MM.1S (cell line): ENCODE measurements around the gene SH2D1A.

ENCODE experiments used
- DNase-seq: peaks from one replicate; pipeline ENCODE4 v3.0.0-alpha.2; 2015
- H2AFZ ChIP-seq: fragments of 300-600 bp; sonication (generic); 2 replicates; pipeline ENCODE4 v1.6.0; 2016; ENCODE audit warnings: antibody characterized with exemption, low read length
- H3F3A ChIP-seq: fragments of 300-600 bp; sonication (generic); 2 replicates; pipeline ENCODE4 v1.6.1; 2016; ENCODE audit warnings: mild to moderate bottlenecking, antibody characterized with exemption, low read length, moderate library complexity, mixed read lengths; ENCODE audit not compliant: insufficient read depth
- H3K27ac ChIP-seq: fragments of 300-600 bp; sonication (generic); 2 replicates; pipeline ENCODE4 v1.5.1; 2016; ENCODE audit warnings: mild to moderate bottlenecking, low read length
- H3K27me3 ChIP-seq: fragments of 300-600 bp; sonication (generic); replicated peaks from 2 replicates; pipeline ENCODE4 v1.6.0; 2016; ENCODE audit warnings: low read length; ENCODE audit not compliant: insufficient read depth
- H3K36me3 ChIP-seq: fragments of 300-600 bp; sonication (generic); replicated peaks from 2 replicates; pipeline ENCODE4 v1.6.1; 2016; ENCODE audit warnings: mild to moderate bottlenecking, low read length, mixed read lengths; ENCODE audit not compliant: insufficient read depth
- H3K4me1 ChIP-seq: fragments of 300-600 bp; sonication (generic); 2 replicates; pipeline ENCODE4 v1.6.1; 2016; ENCODE audit warnings: low read length, mixed read lengths
- H3K4me2 ChIP-seq: fragments of 300-600 bp; sonication (generic); 2 replicates; pipeline ENCODE4 v1.6.0; 2016; ENCODE audit warnings: low read depth, low read length
- H3K4me3 ChIP-seq: fragments of 300-600 bp; sonication (generic); 2 replicates; pipeline ENCODE4 v1.5.1; 2016; ENCODE audit warnings: low read length, mixed read lengths
- H3K79me2 ChIP-seq: fragments of 300-600 bp; sonication (generic); 2 replicates; pipeline ENCODE4 v1.6.1; 2016; ENCODE audit warnings: mixed run types, low read length, mixed read lengths
- H3K9ac ChIP-seq: fragments of 300-600 bp; sonication (generic); 2 replicates; pipeline ENCODE4 v1.6.1; 2016; ENCODE audit warnings: low read length, mixed read lengths
- H3K9me2 ChIP-seq: fragments of 300-600 bp; sonication (generic); replicated peaks from 2 replicates; pipeline ENCODE4 v1.6.1; 2016; ENCODE audit warnings: mild to moderate bottlenecking, low read length, mixed read lengths; ENCODE audit not compliant: insufficient read depth
- H3K9me3 ChIP-seq: fragments of 300-600 bp; sonication (generic); replicated peaks from 2 replicates; pipeline ENCODE4 v1.6.1; 2016; ENCODE audit warnings: mild to moderate bottlenecking, low read length, mixed read lengths; ENCODE audit not compliant: insufficient read depth
- H4K20me1 ChIP-seq: fragments of 300-600 bp; sonication (generic); 2 replicates; pipeline ENCODE4 v1.6.1; 2016; ENCODE audit warnings: mild to moderate bottlenecking, low read length, moderate library complexity, mixed read lengths; ENCODE audit not compliant: insufficient read depth
- EZH2 ChIP-seq: fragments of 300-600 bp; sonication (generic); optimal IDR thresholded peaks from 2 replicates; pipeline ENCODE3; 2017; ENCODE audit warnings: low read depth, mild to moderate bottlenecking, antibody characterized with exemption, low read length, mixed read lengths
- EZH2phosphoT487 ChIP-seq: fragments of 300-600 bp; sonication (generic); IDR thresholded peaks from 2 replicates; pipeline ENCODE4 v1.6.1; 2018; ENCODE audit warnings: antibody characterized with exemption, low read length
- TF ChIP-seq, protein P1 (sequence below): fragments of 300-600 bp; sonication (generic); IDR thresholded peaks from 2 replicates; pipeline ENCODE4 v1.5.1; 2016; ENCODE audit warnings: antibody characterized with exemption, low read length, mixed read lengths

Gene SH2D1A

DNA sequence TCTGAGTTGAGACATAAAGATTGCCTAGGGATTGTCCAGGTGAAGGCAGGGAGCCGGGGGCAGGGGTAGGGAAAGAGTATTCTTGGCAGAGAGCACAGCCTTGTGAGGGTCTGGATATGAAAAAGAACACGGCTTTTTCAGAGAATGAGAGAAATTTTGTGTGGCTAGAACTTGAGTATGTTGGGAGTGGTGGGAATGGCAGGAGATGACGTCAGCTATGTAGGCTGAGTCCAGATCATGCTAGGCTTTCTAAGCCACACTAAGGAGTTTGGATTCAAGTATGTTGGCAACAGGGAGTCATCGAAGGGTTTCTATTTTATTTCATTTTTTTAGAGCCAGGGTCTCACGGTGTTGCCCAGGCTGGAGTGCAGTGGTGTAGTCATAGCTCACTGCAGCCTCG lies 40.0 kb downstream of the SH2D1A start:
- H3K4me2 ChIP-seq: no peak overlapping the region
- TF ChIP-seq, protein P1, sequence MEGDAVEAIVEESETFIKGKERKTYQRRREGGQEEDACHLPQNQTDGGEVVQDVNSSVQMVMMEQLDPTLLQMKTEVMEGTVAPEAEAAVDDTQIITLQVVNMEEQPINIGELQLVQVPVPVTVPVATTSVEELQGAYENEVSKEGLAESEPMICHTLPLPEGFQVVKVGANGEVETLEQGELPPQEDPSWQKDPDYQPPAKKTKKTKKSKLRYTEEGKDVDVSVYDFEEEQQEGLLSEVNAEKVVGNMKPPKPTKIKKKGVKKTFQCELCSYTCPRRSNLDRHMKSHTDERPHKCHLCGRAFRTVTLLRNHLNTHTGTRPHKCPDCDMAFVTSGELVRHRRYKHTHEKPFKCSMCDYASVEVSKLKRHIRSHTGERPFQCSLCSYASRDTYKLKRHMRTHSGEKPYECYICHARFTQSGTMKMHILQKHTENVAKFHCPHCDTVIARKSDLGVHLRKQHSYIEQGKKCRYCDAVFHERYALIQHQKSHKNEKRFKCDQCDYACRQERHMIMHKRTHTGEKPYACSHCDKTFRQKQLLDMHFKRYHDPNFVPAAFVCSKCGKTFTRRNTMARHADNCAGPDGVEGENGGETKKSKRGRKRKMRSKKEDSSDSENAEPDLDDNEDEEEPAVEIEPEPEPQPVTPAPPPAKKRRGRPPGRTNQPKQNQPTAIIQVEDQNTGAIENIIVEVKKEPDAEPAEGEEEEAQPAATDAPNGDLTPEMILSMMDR: no peak
- TF ChIP-seq EZH2phosphoT487: no peak
- TF ChIP-seq EZH2: no peak
- no peaks in the 10 kb centered on the region for H4K20me1 ChIP-seq
- H3K36me3 ChIP-seq: no peaks in the 10 kb centered on the region
- no peaks in the 10 kb centered on the region for H3F3A ChIP-seq
- no peaks in the 10 kb centered on the region for H3K79me2 ChIP-seq
- no peak for DNase-seq
- H3K9me3 ChIP-seq: no peaks in the 10 kb centered on the region; the same call in 1 of the 2 replicates
- H3K4me1 ChIP-seq: no peaks in the 10 kb centered on the region
- no peak overlapping the region for H3K9ac ChIP-seq
- no peaks in the 10 kb centered on the region for H3K9me2 ChIP-seq
- no peak overlapping the region for H3K27ac ChIP-seq
- H2AFZ ChIP-seq: no peak overlapping the region
- H3K4me3 ChIP-seq: no peak overlapping the region
- H3K27me3 ChIP-seq: no peaks in the 10 kb centered on the region

DNA sequence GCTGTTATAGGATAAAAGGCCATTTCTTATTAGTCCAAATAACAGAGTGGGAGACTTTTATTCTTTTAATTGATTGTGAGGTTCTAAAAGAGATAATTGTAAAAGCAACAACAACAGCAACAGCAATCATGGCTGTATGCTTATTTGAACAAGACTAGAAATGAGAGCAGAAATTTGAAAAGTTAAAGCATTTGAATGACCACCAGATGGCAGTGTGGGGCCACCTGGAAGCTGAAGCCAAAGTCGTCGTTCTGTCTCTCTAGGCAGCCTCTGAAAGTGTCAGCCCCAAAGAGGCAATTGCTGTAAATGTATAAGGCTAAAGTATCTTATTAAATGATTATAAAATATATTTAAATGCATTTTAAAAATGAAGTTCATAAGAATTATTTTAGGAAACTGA lies 42.2 kb downstream of the SH2D1A start:
- no peaks in the 10 kb centered on the region for H3K9me2 ChIP-seq
- H3K27me3 ChIP-seq: no peaks in the 10 kb centered on the region
- H3K9me3 ChIP-seq: no peaks in the 10 kb centered on the region
- H3K9ac ChIP-seq: no peak overlapping the region
- TF ChIP-seq EZH2phosphoT487: no peak
- TF ChIP-seq, protein P1: peak; percentile 55
- no peak for TF ChIP-seq EZH2
- no peaks in the 10 kb centered on the region for H3K4me1 ChIP-seq
- H2AFZ ChIP-seq: no peak overlapping the region
- H3K4me2 ChIP-seq: no peak overlapping the region
- H3K36me3 ChIP-seq: no peaks in the 10 kb centered on the region
- no peaks in the 10 kb centered on the region for H3K79me2 ChIP-seq
- no peaks in the 10 kb centered on the region for H3F3A ChIP-seq
- H3K27ac ChIP-seq: no peak overlapping the region
- H3K4me3 ChIP-seq: no peak overlapping the region
- peak; percentile 72 for DNase-seq
- H4K20me1 ChIP-seq: no peaks in the 10 kb centered on the region

DNA sequence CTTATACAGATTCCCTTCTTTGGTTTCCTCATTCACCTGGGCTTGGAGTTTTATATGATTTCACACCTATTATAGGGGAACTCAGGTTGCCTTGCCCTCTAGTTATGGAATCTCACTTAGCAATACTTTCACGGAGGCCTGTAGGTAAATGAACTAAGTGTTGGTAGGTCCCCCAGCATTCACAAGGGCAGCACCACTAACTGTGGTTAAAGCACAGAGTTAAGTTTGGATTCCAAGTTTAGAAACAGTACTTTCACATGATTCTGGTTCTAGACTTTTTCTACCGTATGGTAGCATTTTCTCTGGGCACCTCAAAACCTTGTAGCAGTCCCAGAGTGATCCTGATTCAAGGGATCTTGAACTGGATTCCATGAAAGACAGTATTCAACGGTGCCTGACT lies 46.4 kb downstream of the SH2D1A start:
- Histone ChIP-seq H3K9me3 (no peaks in the 10 kb centered on the region), H3K9ac (no peak overlapping the region), H3K36me3 (no peaks in the 10 kb centered on the region), H3K27ac (no peak overlapping the region), H3K9me2 (no peaks in the 10 kb centered on the region), H4K20me1 (no peaks in the 10 kb centered on the region), H2AFZ (no peak overlapping the region), H3K27me3 (no peaks in the 10 kb centered on the region), H3K4me2 (no peak overlapping the region), H3K79me2 (no peaks in the 10 kb centered on the region), H3F3A (peaks cover 11% of the 10 kb centered on the region; the same call in 1 of the 2 replicates), H3K4me1 (peaks cover 15% of the 10 kb centered on the region), H3K4me3 (no peak overlapping the region)
- no peak for TF ChIP-seq EZH2phosphoT487
- TF ChIP-seq EZH2: no peak
- TF ChIP-seq, protein P1: no peak
- DNase-seq: no peak
